Measurements from ENCODE around the gene SLC38A3. TPM values are rescaled to one million over a fixed set of nuclear protein-coding genes. Genes with fewer than 3 reads are reported as not detected.

The SLC38A3 gene
- total and polyA plus RNA-seq, 2 experiments from 2014 or later = 0.28 to 1.3 TPM

DNA sequence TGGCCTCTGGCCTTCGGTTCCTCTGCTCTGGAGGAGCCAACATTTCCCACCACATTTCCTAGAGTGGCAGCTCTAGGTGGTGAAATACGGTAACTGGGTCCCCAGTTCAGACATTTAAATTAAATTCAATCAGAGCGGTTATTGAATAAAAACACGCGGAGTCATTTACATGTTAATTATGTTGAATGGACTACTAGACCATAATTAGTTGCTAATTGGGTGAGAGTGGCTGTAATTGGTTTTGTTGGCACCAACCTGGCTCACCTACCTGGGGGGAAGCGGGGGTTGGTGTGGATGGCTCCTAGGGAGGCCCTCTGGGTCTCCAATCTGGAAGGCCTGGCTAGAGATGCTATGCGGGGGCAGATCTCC lies 37.2 kb upstream of the SLC38A3 start:
- peaks cover 51% of the 10 kb centered on the region for H3K4me1 Mint-ChIP-seq
- H4K20me1 ChIP-seq (replicated peaks; ENCODE audit: insufficient read depth) = peaks cover 14% of the 10 kb centered on the region; the same call in 1 of the 2 replicates
- DNase-seq (ENCODE audit: low spot score) = no peak

More for the DNA sequence above, 37.2 kb upstream of the SLC38A3 start:
- peak overlapping the region; percentile 68 for H3K27ac Mint-ChIP-seq
- peak overlapping the region; percentile 16; the same call in 1 of the 3 replicates for H3K4me3 Mint-ChIP-seq
- Histone ChIP-seq H3F3A (replicated peaks; ENCODE audit: low read depth) (no peaks in the 10 kb centered on the region), H3K4me2 (0 out of 2 replicates have a peak overlapping the region, but pooled peaks have one; percentile 32), H3K27me3 (ENCODE audit: insufficient read depth) (no peaks in the 10 kb centered on the region), H3K4me3 (no peak overlapping the region), H3K36me3 (ENCODE audit: insufficient read depth) (peaks cover 4% of the 10 kb centered on the region; the same call in 1 of the 2 replicates), H3K9me2 (ENCODE audit: insufficient read depth) (no peaks in the 10 kb centered on the region), H2AFZ (no peak overlapping the region), H3K79me2 (replicated peaks; ENCODE audit: insufficient read depth) (peaks cover 28% of the 10 kb centered on the region), H3K4me1 (ENCODE audit: insufficient read depth) (peaks cover 32% of the 10 kb centered on the region), H3K27ac (ENCODE audit: low read depth) (no peak overlapping the region)
- TF ChIP-seq ZNF331 (CRISPR knock-in tag; IDR thresholded peaks at IDR 0.05; ENCODE audit: low read depth) = no peak
- no peak for TF ChIP-seq STAT1 (IDR thresholded peaks at IDR 0.05; ENCODE audit: unreplicated experiment)
- TF ChIP-seq, protein P1, sequence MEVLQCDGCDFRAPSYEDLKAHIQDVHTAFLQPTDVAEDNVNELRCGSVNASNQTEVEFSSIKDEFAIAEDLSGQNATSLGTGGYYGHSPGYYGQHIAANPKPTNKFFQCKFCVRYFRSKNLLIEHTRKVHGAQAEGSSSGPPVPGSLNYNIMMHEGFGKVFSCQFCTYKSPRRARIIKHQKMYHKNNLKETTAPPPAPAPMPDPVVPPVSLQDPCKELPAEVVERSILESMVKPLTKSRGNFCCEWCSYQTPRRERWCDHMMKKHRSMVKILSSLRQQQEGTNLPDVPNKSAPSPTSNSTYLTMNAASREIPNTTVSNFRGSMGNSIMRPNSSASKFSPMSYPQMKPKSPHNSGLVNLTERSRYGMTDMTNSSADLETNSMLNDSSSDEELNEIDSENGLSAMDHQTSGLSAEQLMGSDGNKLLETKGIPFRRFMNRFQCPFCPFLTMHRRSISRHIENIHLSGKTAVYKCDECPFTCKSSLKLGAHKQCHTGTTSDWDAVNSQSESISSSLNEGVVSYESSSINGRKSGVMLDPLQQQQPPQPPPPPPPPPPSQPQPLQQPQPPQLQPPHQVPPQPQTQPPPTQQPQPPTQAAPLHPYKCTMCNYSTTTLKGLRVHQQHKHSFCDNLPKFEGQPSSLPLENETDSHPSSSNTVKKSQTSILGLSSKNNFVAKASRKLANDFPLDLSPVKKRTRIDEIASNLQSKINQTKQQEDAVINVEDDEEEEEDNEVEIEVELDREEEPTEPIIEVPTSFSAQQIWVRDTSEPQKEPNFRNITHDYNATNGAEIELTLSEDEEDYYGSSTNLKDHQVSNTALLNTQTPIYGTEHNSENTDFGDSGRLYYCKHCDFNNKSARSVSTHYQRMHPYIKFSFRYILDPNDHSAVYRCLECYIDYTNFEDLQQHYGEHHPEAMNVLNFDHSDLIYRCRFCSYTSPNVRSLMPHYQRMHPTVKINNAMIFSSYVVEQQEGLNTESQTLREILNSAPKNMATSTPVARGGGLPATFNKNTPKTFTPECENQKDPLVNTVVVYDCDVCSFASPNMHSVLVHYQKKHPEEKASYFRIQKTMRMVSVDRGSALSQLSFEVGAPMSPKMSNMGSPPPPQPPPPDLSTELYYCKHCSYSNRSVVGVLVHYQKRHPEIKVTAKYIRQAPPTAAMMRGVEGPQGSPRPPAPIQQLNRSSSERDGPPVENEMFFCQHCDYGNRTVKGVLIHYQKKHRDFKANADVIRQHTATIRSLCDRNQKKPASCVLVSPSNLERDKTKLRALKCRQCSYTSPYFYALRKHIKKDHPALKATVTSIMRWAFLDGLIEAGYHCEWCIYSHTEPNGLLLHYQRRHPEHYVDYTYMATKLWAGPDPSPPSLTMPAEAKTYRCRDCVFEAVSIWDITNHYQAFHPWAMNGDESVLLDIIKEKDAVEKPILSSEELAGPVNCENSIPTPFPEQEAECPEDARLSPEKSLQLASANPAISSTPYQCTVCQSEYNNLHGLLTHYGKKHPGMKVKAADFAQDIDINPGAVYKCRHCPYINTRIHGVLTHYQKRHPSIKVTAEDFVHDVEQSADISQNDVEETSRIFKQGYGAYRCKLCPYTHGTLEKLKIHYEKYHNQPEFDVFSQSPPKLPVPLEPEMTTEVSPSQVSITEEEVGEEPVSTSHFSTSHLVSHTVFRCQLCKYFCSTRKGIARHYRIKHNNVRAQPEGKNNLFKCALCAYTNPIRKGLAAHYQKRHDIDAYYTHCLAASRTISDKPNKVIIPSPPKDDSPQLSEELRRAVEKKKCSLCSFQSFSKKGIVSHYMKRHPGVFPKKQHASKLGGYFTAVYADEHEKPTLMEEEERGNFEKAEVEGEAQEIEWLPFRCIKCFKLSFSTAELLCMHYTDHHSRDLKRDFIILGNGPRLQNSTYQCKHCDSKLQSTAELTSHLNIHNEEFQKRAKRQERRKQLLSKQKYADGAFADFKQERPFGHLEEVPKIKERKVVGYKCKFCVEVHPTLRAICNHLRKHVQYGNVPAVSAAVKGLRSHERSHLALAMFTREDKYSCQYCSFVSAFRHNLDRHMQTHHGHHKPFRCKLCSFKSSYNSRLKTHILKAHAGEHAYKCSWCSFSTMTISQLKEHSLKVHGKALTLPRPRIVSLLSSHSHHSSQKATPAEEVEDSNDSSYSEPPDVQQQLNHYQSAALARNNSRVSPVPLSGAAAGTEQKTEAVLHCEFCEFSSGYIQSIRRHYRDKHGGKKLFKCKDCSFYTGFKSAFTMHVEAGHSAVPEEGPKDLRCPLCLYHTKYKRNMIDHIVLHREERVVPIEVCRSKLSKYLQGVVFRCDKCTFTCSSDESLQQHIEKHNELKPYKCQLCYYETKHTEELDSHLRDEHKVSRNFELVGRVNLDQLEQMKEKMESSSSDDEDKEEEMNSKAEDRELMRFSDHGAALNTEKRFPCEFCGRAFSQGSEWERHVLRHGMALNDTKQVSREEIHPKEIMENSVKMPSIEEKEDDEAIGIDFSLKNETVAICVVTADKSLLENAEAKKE (CRISPR knock-in tag; IDR thresholded peaks at IDR 0.05) = no peak
- no peak for TF ChIP-seq EZH2phosphoT487 (IDR thresholded peaks at IDR 0.05; ENCODE audit: unreplicated experiment)
- TF ChIP-seq, protein P2, sequence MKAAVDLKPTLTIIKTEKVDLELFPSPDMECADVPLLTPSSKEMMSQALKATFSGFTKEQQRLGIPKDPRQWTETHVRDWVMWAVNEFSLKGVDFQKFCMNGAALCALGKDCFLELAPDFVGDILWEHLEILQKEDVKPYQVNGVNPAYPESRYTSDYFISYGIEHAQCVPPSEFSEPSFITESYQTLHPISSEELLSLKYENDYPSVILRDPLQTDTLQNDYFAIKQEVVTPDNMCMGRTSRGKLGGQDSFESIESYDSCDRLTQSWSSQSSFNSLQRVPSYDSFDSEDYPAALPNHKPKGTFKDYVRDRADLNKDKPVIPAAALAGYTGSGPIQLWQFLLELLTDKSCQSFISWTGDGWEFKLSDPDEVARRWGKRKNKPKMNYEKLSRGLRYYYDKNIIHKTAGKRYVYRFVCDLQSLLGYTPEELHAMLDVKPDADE (IDR thresholded peaks at IDR 0.05) = no peak
- no peak for TF ChIP-seq POLR2AphosphoS5 (IDR thresholded peaks at IDR 0.05; ENCODE audit: low read depth)
- no peak for TF ChIP-seq JUNB (IDR thresholded peaks at IDR 0.05; ENCODE audit: unreplicated experiment)
- TF ChIP-seq ZNF114 (CRISPR knock-in tag; IDR thresholded peaks at IDR 0.05) = no peak
- TF ChIP-seq NANOG (IDR thresholded peaks at IDR 0.05; ENCODE audit: borderline replicate concordance) = no peak
- TF ChIP-seq, protein P3, sequence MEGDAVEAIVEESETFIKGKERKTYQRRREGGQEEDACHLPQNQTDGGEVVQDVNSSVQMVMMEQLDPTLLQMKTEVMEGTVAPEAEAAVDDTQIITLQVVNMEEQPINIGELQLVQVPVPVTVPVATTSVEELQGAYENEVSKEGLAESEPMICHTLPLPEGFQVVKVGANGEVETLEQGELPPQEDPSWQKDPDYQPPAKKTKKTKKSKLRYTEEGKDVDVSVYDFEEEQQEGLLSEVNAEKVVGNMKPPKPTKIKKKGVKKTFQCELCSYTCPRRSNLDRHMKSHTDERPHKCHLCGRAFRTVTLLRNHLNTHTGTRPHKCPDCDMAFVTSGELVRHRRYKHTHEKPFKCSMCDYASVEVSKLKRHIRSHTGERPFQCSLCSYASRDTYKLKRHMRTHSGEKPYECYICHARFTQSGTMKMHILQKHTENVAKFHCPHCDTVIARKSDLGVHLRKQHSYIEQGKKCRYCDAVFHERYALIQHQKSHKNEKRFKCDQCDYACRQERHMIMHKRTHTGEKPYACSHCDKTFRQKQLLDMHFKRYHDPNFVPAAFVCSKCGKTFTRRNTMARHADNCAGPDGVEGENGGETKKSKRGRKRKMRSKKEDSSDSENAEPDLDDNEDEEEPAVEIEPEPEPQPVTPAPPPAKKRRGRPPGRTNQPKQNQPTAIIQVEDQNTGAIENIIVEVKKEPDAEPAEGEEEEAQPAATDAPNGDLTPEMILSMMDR (conservative IDR thresholded peaks at IDR 0.05; ENCODE audit: low read depth in 2 of 2) = no peak
- TF ChIP-seq EZH2 (IDR thresholded peaks at IDR 0.05; ENCODE audit: low read depth, unreplicated experiment) = no peak
- no peak for TF ChIP-seq CREB1 (CRISPR knock-in tag; IDR thresholded peaks at IDR 0.05; ENCODE audit: low read depth)
- TF ChIP-seq, protein P4, sequence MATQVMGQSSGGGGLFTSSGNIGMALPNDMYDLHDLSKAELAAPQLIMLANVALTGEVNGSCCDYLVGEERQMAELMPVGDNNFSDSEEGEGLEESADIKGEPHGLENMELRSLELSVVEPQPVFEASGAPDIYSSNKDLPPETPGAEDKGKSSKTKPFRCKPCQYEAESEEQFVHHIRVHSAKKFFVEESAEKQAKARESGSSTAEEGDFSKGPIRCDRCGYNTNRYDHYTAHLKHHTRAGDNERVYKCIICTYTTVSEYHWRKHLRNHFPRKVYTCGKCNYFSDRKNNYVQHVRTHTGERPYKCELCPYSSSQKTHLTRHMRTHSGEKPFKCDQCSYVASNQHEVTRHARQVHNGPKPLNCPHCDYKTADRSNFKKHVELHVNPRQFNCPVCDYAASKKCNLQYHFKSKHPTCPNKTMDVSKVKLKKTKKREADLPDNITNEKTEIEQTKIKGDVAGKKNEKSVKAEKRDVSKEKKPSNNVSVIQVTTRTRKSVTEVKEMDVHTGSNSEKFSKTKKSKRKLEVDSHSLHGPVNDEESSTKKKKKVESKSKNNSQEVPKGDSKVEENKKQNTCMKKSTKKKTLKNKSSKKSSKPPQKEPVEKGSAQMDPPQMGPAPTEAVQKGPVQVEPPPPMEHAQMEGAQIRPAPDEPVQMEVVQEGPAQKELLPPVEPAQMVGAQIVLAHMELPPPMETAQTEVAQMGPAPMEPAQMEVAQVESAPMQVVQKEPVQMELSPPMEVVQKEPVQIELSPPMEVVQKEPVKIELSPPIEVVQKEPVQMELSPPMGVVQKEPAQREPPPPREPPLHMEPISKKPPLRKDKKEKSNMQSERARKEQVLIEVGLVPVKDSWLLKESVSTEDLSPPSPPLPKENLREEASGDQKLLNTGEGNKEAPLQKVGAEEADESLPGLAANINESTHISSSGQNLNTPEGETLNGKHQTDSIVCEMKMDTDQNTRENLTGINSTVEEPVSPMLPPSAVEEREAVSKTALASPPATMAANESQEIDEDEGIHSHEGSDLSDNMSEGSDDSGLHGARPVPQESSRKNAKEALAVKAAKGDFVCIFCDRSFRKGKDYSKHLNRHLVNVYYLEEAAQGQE (IDR thresholded peaks at IDR 0.05; ENCODE audit: unreplicated experiment) = no peak
- peaks cover 4% of the 10 kb centered on the region for H3K27me3 Mint-ChIP-seq (ENCODE audit: insufficient read depth, low read depth, poor library complexity)
- H3K36me3 Mint-ChIP-seq (ENCODE audit: low read depth) = peaks cover 10% of the 10 kb centered on the region; the same call in 2 of the 3 replicates
- H3K9me3 Mint-ChIP-seq = no peaks in the 10 kb centered on the region
- ATAC-seq = no peak

Data from GM23338 (cell line).